HL-60/S4 treated with phorbol 12-myristate 13-acetate at 8.2 ng/mL for 4 days and 3 days (cell line): ENCODE data around the gene RNU11.
"Not testable (repeated sequence)": the region's sequence is repeated elsewhere in the genome, so short reads cannot be mapped to it uniquely, and the experiment has no call there.

ENCODE experiments used
- in situ Hi-C: fragments of 300-500 bp; cut with MboI; formaldehyde crosslinking; loops from 2 replicates; pipeline ENCODE4 v1.15.0; 2022; ENCODE audit warnings: low sequenced_read_pairs

RNU11 gene

DNA sequence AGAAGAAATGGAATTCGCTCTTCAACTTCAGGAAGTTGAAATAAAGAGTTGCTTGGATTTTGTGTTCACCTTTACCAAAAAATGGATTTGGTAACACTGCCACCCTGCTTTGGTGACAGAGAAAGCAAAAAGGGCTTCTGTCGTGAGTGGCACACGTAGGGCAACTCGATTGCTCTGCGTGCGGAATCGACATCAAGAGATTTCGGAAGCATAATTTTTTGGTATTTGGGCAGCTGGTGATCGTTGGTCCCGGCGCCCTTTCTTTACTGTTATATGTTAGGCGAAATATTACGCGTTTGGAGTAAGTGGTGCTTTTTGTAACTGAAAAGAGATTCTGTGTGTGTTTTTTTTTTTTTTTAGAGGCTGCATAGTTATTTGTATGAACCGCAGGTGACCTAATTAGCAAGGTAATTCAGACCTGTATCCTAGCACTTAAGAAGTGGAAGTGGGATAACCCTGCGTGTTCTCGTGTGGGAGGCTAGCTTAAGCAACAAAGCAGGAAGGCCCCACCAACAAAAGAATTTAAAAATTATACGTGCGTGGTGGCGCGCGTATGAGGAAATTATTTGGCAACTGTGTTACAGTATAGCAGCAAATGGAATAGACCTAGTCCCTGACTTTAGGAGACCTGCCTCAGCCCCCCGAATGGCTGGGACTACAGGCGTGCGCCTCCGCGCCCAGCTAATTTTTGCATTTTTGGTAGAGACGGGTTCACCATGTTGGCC is at the start of gene RNU11:
Gene RNU11, plus strand, starts transcription at position 127 of the 725 bp plus-strand sequence.
- in situ Hi-C loops, result no loop called here

DNA sequence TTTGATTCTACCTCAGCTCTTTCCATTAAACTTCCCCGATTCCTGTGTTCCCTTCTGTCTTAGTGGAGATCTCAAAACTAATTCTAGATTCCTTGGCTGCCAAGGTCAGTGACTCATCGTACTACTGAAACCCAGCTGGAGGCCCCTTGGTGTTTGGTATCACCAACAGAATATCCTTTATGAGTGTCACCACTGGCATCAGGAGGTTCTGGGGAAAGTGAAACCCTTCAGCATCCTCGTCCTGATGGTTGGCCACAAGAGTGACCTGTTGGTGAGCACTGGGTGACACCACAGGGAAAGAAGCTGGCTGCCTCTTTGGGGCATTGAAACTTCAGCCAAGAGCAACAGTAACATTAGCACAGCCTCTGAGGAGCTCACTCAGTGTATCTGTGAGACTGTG is 46.7 kb upstream of the RNU11 start:
- in situ Hi-C loops, result loop anchor here (25.0 kb wide), 1 partner anchor 214 kb away; no protein-coding TSS in a partner anchor

DNA sequence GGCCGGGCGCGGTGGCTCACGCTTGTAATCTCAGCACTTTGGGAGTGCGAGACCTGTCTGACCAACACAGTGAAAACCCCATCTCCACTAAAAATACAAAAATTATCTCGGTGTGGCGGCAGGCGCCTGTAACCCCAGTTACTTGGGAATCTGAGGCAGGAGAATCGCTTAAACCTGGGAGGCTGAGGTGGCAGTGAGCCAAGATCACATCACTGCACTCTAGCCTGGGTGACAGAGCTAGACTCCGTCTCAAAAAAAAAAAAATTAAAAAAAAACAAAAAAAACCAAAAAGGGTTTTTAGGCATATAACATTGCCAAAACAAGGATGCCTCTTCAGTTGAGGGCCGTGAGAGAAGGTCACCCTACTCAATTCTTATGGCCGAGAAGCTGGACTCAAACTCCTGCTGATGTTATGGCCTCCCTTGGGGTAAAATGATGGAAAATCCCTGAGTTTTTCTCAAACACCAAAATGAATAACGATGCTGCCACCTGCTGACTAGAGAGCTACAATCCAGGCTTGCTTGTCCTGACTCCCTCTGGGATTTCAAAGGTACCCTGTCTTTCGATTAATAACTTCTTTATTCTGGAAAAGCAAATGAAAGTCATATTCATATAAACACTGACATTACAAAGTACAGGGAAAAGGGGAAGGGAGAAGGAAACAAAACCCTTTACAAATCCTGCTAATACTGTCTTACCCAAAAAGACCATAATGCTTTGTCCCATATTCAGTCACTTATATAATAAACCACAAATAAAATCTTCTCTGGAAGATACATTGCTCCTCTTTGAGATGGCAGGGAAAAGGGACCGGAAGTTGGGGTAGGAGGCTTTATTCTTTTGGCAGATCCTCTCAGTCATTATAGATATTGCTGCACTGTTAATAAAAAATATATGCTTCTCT is 45.6 kb upstream of the RNU11 start:
- in situ Hi-C loops, result loop anchor here (25.0 kb wide), 1 partner anchor 215 kb away; no protein-coding TSS in a partner anchor

DNA sequence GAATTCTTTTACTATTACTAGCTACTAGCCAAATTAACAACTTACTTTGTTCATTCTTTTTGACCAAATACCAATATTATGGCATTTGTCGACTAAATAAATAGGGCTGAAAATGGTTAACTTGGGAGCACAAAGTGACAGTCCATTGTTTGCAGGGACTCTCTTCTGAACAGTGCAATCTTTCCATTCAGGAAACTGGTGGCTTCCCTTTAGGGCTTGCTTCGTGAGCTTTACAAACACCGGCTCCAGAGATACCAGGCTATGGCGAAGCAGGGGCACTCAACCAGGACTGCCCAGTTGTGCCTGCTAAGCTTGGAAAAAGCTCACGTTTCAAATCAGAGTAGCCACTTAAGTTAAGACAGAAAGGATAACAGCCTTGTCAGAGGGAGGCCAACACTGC is 44.0 kb upstream of the RNU11 start:
- in situ Hi-C loops, result loop anchor here (25.0 kb wide), 1 partner anchor 217 kb away; no protein-coding TSS in a partner anchor

- in situ Hi-C loops, result loop anchor here (25.0 kb wide), 1 partner anchor 218 kb away; no protein-coding TSS in a partner anchor
Observed at GRCh38 chr1:28604962-28605361, 43.4 kb upstream of the RNU11 start.

GRCh38 chr1:28606771-28607170 is 41.6 kb upstream of the RNU11 start:
- in situ Hi-C loops, result loop anchor here (25.0 kb wide), 1 partner anchor 219 kb away; no protein-coding TSS in a partner anchor

DNA sequence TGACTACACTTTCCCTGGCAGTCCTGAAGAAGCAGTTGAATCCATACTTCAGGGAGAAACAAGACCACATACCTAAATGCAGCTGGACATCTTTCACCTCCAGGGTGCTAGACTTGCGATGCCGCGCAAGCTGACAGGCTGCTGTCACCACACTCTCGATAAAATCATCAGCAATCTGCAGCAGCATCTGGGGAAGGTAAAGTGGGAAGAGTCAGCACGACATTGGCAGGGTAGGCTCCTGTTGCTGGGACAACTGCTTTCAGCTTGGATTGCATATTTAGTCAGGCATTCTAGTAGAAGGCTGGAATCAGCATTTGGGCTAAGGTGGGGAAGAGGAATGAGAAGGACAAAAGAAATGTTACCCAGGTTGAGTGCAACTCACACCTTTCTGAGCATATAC is 35.2 kb upstream of the RNU11 start:
- in situ Hi-C loops, result loop anchor here (25.0 kb wide), 1 partner anchor 226 kb away; no protein-coding TSS in a partner anchor

DNA sequence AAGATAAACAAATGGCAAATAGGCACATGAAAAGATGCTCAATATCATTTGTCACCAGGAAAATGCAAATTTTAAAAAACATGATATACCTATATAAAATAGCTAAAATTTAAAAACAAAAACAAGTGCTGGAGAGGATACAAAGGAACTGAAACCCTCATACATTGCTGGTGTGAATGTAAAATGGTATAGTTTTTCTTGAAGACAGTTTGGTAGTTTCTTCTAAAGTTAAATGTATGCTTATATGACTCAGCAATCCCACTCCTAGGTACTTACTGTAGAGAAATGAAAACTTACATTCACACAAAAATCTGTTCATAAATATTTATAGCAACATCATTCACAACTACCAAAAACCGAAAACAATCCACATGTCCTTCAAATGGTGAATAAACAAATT is 16.7 kb upstream of the RNU11 start:
- in situ Hi-C loops, result no loop called here

DNA sequence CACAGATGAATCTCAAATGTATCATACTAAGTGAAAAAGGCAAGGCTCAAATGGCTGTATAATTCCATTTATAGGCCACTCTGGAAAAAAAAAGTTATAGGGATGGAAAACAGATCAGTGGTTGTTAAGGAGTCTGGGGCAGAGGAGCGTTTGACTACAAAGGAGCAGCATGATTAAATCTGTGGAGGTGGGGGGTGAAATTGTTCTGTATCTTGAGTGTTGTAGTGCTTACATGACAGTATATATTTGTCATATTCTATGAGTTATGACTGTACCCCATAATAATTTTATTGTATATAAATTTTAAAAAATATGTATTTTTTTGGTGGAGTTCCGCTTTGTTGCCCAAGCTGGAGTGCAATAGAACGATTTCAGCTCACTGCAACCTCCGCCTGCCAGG is 15.8 kb upstream of the RNU11 start:
- in situ Hi-C loops, result no loop called here

DNA sequence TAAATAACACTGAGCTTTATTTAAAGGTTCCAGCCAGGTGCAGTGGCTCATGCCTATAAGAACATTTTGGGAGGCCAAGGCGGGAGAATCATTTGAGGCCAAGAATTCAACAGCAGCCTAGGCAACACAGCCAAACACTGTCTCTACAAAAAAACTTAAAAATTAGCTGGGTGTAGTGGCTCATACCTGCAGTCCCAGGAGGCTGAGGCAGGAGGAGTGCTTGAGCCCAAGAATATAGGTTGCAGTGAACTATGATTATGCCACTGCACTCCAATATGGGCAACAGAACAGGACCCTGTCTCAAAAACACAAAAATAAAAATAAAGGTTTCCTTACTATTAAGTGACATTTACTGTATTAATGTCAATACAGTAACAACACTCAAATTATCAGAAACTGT is 7.6 kb upstream of the RNU11 start:
- in situ Hi-C loops, result no loop called here

DNA sequence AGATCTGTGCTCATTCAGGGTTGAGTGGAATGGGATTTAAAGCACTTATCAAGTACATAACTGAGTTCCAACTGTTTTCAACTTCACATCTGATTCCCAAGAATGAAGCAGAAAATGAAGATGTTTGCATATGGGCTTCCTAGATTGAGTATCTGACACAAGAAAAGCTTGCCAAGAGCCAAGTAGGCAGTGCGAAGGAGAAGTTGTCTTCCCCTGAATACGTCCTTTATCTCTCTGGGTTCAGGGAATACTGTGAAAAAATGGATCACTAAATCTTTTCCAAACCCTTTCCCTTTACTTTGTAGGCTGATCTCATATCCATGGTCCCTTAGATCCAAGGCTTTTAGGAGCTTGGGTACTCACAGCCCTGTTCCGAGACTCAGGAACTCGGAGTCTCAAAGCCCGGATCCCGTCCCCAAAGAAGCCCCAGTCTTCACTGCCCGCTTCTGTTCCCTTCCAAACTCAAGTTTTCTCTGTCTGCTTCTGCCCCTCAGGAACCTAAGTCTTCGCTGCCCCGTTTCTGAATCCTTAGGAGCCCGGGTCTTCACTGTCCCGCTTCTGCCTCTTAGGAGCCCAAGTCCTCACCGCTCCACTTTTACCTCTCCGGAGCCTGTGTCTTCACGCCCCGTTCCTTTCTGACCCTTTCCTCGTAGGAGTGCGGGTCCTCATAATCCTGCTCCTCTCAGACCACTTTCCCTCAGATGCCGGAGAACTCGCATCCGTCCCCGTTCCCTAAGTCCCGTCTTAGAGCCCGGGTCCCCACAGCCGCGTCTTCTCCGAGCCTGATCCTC is 6.1 kb upstream of the RNU11 start:
- in situ Hi-C loops, result no loop called here

DNA sequence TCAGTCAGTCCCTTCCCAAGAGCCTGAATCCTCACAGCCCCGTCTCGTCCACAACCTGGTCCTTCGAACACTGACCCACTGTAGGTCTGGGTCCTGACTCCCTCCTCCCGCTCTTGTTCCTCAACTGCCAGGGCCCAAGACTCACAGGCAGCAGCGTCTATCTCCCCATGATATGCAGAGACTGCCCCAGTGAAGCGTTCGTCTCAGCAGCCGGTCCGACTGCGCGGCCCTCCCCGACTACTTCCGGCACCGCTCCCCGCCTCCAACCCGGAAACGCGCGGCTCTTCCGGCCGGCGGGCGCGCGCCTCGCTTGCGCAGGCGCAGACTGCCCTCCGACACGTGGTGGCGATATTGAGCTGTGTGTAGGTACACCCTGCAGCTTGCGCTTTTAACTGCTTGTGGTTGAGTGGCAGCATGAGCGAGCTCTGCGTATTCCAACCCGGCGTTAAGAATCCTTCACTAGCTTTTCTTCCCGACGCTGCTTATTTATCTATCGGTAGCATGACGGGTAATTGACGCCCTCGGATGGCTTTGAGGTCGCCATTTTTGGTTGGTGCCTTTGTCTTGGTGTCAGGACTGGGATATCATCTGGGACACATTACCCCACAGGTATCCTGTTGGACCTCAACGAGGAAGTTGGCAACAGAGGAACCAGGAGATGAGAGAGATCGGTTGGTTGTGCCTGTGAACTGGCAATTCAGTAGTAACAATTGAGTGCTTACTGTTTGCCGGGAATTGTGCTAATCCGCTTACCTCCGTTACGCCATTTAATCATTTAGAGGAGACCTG is 5.4 kb upstream of the RNU11 start, which contains the start of gene TAF12:
Gene TAF12, minus strand, starts transcription at position 221 of the 789 bp plus-strand sequence. CDS start 20,986 bp downstream, outside the sequence.
- in situ Hi-C loops, result no loop called here

- in situ Hi-C loops, result no loop called here
Observed at GRCh38 chr1:28644494-28644893, 3.9 kb upstream of the RNU11 start.

- in situ Hi-C loops, result not testable (repeated sequence)
Observed at GRCh38 chr1:28645406-28645805, 3.0 kb upstream of the RNU11 start.

- in situ Hi-C loops, result no loop called here
Observed at GRCh38 chr1:28646040-28646439, 2.4 kb upstream of the RNU11 start.

DNA sequence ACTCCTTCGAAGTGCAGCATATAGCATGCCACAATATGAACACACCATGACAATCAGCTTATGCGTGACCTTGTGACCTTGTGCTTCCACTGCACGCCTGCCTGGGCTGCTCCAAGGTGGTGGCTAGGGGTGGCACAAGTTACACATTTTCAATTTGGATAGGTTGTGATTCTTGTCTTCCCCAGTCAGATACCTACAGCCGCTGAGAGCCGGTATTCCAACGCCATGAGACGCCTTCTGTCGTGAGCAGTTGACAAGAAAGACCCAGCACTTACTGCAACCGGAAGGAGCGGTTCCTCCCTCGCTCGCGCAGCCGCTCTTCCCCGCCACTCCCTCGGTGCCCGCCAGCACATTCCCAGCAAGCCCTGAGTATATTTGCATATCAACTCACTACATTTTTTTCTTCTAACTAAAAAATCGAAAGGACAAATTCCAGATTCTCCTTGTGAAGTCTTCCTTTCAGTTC is 359 bp upstream of the RNU11 start:
- in situ Hi-C loops, result no loop called here

DNA sequence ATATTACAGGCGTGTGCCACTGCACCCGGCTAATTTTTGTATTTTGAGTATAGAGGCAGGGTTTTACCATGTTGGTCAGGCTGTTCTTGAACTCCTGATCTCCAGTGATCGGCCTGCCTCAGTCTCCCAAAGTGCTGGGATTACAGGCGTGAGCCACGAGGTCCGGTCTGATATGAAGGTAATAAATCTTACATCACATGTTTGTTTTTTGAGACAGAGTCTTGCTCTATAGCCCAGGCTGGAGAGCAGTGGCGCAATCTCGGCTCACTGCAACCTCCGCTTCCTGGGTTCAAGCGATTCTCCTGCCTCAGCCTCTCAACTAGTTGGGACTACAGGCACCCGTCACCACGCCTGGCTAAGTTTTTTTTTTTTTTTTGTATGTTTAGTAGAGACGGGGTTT is 4.7 kb downstream of the RNU11 start:
- in situ Hi-C loops, result not testable (repeated sequence)

GRCh38 chr1:28653870-28654269 is 5.5 kb downstream of the RNU11 start:
- in situ Hi-C loops, result not testable (repeated sequence)

DNA sequence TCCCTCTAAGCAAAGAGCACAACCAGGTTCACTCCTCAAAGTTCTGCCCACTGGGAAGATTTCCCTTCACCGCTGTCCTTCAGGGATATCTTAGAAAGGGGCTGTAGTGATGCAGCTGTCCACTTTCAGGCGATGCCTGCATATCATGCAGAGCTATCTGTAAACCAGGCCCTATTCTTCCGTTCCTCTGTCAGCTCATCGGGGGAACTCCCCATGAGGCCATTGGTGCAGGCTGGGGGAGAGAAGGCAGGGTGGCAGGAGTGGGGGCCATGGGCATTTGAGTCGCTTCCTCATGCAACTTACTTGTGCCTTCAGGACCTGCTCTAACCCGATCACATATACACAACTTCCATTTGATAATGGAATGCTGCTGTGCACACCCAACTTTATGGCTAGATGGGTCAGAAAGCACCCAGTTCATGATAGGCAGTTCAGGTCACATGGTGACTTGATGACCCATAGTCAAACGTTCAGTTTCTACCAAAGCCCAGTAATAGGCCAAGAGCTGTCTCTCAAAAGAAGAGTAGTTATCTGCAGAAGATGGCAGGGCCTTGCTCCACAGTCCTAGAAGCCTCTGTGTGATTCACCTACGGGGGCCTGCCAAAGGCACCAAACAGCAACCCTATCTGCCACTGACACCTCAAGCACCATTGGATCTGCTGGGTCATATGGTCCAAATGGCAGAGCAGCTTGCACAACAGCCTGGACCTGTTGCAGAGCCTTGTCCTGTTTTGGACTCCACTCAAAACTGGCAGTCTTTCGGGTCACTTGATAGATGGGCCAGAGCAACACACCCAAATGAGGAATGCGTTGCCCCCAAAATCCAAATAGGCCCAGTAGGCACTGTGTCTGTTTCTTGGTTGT is 7.3 kb downstream of the RNU11 start:
- in situ Hi-C loops, result not testable (repeated sequence)
